HG03342 (cell line): ENCODE results near the gene GSK3B.

ENCODE experiments used
- ATAC-seq: cut with Tn5 transposase; IDR thresholded peaks from one replicate; pipeline ENCODE4 v1.9.1; 2021; ENCODE audit warnings: mild to moderate bottlenecking, moderate library complexity; ENCODE audit not compliant: unreplicated experiment

The GSK3B gene

DNA sequence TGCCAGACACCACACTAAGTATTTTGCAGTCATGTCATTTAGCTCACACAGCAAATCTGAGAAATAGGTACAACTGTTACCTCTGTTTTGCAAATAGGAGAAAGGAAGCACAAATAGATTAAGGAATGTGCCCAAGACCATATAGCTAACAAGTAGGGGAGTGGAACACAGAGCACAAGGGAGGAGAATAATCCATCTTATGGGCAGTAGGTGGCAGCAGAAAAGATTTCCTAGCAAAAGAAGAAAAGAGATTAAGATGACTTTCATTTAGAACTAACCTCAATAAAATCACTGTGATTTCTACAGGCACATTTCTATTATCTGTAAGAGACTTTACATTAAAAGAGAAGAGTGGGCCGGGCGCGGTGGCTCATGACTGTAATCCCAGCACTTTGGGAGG, 263.2 kb downstream of the GSK3B start:
- no peak for ATAC-seq

GRCh38 chr3:119829420-119829819, 264.8 kb downstream of the GSK3B start:
- ATAC-seq: no peak

DNA sequence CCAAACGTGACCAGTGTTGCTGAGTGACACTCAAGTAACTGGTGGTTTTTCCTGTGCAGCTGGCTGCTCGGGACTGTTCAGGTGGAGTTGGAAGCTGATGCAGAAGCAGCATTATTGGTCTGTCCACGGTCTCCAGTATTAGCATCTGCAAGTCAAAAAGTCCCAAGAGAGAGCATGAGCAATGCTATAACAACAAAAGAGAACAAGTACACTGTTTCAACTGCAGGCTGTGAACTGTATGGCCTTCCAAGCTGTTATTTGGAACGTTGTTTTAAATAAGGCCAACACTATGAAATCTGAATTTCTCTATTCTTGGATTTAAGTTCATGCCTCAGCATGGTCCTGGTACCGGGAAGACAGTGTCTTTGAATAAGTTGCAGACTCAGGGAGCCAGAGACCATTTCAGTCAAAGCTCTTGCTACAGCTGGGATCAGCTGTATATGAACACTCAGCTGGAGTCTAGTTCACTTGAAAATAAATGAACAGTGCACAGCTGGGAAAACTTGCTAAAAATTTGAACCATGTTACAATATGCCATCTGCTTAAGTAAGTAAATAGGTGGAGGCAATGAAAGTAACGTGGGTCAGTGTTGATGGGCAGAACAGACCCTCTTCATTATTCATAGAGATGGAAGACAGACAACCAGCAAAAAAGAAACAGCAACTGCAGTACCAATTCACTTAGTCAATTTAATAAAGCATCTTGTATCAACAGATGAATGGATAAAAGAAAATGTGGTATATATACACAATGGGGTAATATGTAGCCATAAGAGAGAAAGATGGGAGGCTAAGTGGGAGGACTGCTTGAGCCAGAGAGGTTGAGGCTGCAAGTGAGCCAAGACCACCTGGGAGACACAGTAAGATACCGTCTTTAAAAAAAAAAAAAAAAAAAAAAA, 267.3 kb downstream of the GSK3B start:
- no peak for ATAC-seq

- ATAC-seq: no peak
Observed at GRCh38 chr3:119825820-119826219, 268.4 kb downstream of the GSK3B start.

GRCh38 chr3:119819806-119820205, 274.4 kb downstream of the GSK3B start:
- no peak for ATAC-seq

GRCh38 chr3:119818937-119819336, 275.3 kb downstream of the GSK3B start:
- no peak for ATAC-seq

- ATAC-seq: no peak
Observed at GRCh38 chr3:119817583-119818363, 276.5 kb downstream of the GSK3B start.

- ATAC-seq: no peak
Observed at GRCh38 chr3:119817071-119817470, 277.2 kb downstream of the GSK3B start.

- no peak for ATAC-seq
Observed at GRCh38 chr3:119815716-119816115, 278.5 kb downstream of the GSK3B start.

GRCh38 chr3:119812491-119813058, 281.7 kb downstream of the GSK3B start:
- ATAC-seq: no peak

GRCh38 chr3:119810018-119810435, 284.2 kb downstream of the GSK3B start:
- peak; percentile 75 for ATAC-seq

- peak; percentile 48 for ATAC-seq
Observed at GRCh38 chr3:119809249-119810017, 284.8 kb downstream of the GSK3B start.

DNA sequence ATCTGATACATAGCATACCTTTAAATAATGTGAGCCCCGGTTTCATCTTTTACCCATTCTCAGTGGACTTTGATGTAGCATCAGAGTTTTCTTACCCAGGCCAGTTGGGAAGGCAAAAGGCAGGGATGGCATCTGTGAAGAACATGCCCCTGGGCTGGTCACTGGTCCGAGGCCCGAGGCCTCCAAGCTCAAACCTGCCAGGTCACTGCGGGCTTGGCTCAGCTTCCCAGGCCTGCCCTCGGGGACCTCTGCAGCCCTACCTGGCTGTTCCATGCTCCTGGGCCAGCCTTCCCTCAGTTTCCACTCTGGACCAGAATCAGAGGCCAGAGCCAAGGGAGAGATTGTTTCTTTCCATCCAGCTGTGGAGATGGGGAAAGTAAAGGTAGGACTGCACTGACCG, 285.4 kb downstream of the GSK3B start:
- no peak for ATAC-seq

DNA sequence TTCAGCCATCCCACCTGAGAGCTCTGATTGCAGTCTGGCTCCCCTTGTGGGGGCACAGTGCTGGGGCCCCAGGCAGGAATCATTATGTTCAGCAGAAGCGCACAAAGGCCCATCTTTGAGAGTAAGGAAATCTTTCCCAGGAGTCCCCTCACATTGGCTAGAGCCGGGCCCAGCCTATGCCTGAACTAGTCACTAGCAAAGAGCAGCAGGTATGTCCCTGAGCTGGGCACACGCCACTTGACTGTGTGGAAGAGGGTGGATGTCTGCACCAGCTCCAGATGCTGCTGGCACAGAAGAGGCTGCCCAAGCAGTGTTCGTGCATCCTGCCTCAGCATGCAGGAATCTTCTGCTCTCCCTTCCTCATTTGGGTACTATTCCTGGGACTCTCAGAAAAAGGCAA, 286.0 kb downstream of the GSK3B start:
- ATAC-seq: no peak

GRCh38 chr3:119800844-119801243, 293.4 kb downstream of the GSK3B start:
- ATAC-seq: no peak

DNA sequence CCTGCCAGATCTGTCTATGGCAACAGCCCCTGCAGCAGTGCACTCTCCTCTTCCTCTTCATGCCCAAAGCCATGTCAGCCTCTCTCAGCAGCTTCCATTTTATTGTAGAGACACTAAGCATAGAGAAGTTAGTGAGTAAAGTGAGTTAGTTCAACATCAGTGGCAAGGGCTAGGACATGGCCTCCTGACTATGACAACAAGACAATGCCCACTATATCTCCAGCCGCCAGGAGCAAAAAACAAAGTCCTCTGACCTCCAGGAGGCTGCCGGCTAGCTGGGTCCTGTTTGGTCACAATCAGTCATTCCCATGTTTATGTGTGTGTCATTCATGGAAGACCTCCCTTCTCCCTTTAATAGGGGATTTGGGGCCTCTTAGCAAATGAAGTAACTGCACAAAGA, 297.5 kb downstream of the GSK3B start:
- no peak for ATAC-seq

- no peak for ATAC-seq
Observed at GRCh38 chr3:119796368-119796767, 297.9 kb downstream of the GSK3B start.

GRCh38 chr3:119795849-119796248, 298.4 kb downstream of the GSK3B start:
- no peak for ATAC-seq

GRCh38 chr3:119794971-119795612, 299.2 kb downstream of the GSK3B start:
- ATAC-seq: no peak

- no peak for ATAC-seq
Observed at GRCh38 chr3:119794401-119794800, 299.8 kb downstream of the GSK3B start.
